ENCODE results near the gene ADIPOR2.

ADIPOR2 gene

GRCh38 chr12:1690578-1691122 lies at the start of gene ADIPOR2:
TSS of gene ADIPOR2 (plus strand) at chr12:1691070. CDS start at chr12:1754344, 63,274 bp downstream.
- DNase-seq (ENCODE audit: insufficient read length, low spot score): peak; percentile 89
- peak; percentile 83 for TF ChIP-seq POLR2A (IDR thresholded peaks at IDR 0.05; ENCODE audit: low read depth, low read length)
- peak; percentile 83 for FAIRE-seq

GRCh38 chr12:1642513-1642912 lies 48.4 kb upstream of the ADIPOR2 start:
- DNase-seq (ENCODE audit: insufficient read length, low spot score): no peak
- no peak for TF ChIP-seq POLR2A (IDR thresholded peaks at IDR 0.05; ENCODE audit: low read depth, low read length)
- FAIRE-seq: no peak

- FAIRE-seq (no peak), DNase-seq (ENCODE audit: insufficient read length, low spot score) (no peak)
- no peak for TF ChIP-seq POLR2A (IDR thresholded peaks at IDR 0.05; ENCODE audit: low read depth, low read length)
These were observed 47.8 kb upstream of the ADIPOR2 start for GRCh38 chr12:1643043-1643442.

- no peak for TF ChIP-seq POLR2A (IDR thresholded peaks at IDR 0.05; ENCODE audit: low read depth, low read length)
- FAIRE-seq (no peak), DNase-seq (ENCODE audit: insufficient read length, low spot score) (no peak)
These were observed 46.9 kb upstream of the ADIPOR2 start for GRCh38 chr12:1643905-1644533.

- no peak for FAIRE-seq
- DNase-seq (ENCODE audit: insufficient read length, low spot score): no peak
- no peak for TF ChIP-seq POLR2A (IDR thresholded peaks at IDR 0.05; ENCODE audit: low read depth, low read length)
These were observed 46.1 kb upstream of the ADIPOR2 start for GRCh38 chr12:1644534-1645438.

- no peak for FAIRE-seq
- DNase-seq (ENCODE audit: insufficient read length, low spot score): no peak
- no peak for TF ChIP-seq POLR2A (IDR thresholded peaks at IDR 0.05; ENCODE audit: low read depth, low read length)
These were observed 45.1 kb upstream of the ADIPOR2 start for GRCh38 chr12:1645819-1646218.

GRCh38 chr12:1646569-1647284 lies 44.1 kb upstream of the ADIPOR2 start:
- no peak for TF ChIP-seq POLR2A (IDR thresholded peaks at IDR 0.05; ENCODE audit: low read depth, low read length)
- no peak for FAIRE-seq
- DNase-seq (ENCODE audit: insufficient read length, low spot score): no peak

GRCh38 chr12:1647285-1647669 lies 43.6 kb upstream of the ADIPOR2 start:
- no peak for TF ChIP-seq POLR2A (IDR thresholded peaks at IDR 0.05; ENCODE audit: low read depth, low read length)
- FAIRE-seq (no peak), DNase-seq (ENCODE audit: insufficient read length, low spot score) (no peak)

- DNase-seq (ENCODE audit: insufficient read length, low spot score) (no peak), FAIRE-seq (no peak)
- no peak for TF ChIP-seq POLR2A (IDR thresholded peaks at IDR 0.05; ENCODE audit: low read depth, low read length)
These were observed 40.5 kb upstream of the ADIPOR2 start for GRCh38 chr12:1650260-1650977.

GRCh38 chr12:1650978-1651361 lies 39.9 kb upstream of the ADIPOR2 start:
- FAIRE-seq (no peak), DNase-seq (ENCODE audit: insufficient read length, low spot score) (no peak)
- TF ChIP-seq POLR2A (IDR thresholded peaks at IDR 0.05; ENCODE audit: low read depth, low read length): no peak

GRCh38 chr12:1651946-1652345 lies 38.9 kb upstream of the ADIPOR2 start:
- no peak for TF ChIP-seq POLR2A (IDR thresholded peaks at IDR 0.05; ENCODE audit: low read depth, low read length)
- no peak for DNase-seq (ENCODE audit: insufficient read length, low spot score)
- no peak for FAIRE-seq

- no peak for FAIRE-seq
- no peak for TF ChIP-seq POLR2A (IDR thresholded peaks at IDR 0.05; ENCODE audit: low read depth, low read length)
- DNase-seq (ENCODE audit: insufficient read length, low spot score): no peak
These were observed 35.6 kb upstream of the ADIPOR2 start for GRCh38 chr12:1655225-1655788.

GRCh38 chr12:1656902-1657301 lies 34.0 kb upstream of the ADIPOR2 start:
- no peak for TF ChIP-seq POLR2A (IDR thresholded peaks at IDR 0.05; ENCODE audit: low read depth, low read length)
- DNase-seq (ENCODE audit: insufficient read length, low spot score) (no peak), FAIRE-seq (no peak)
